Measurements from ENCODE around the gene CPNE7.

GRCh38 chr16:89531821-89532526, 43.6 kb upstream of the CPNE7 start:
- TF ChIP-seq CTCF (IDR thresholded peaks at IDR 0.05; ENCODE audit: poor library complexity) (no peak), EZH2phosphoT487 (IDR thresholded peaks at IDR 0.05; ENCODE audit: low read depth, severe bottlenecking, unreplicated experiment) (no peak)
